GM20431 (cell line): Measurements from ENCODE around the gene ADAMTS8.

Experiments used
- in situ Hi-C: fragments of 300-500 bp; cut with MseI, MboI; formaldehyde crosslinking; loops from one replicate; pipeline ENCODE4 v1.15.0; 2020; ENCODE audit warnings: low sequenced_read_pairs; ENCODE audit not compliant: unreplicated experiment

Gene ADAMTS8, protein sequence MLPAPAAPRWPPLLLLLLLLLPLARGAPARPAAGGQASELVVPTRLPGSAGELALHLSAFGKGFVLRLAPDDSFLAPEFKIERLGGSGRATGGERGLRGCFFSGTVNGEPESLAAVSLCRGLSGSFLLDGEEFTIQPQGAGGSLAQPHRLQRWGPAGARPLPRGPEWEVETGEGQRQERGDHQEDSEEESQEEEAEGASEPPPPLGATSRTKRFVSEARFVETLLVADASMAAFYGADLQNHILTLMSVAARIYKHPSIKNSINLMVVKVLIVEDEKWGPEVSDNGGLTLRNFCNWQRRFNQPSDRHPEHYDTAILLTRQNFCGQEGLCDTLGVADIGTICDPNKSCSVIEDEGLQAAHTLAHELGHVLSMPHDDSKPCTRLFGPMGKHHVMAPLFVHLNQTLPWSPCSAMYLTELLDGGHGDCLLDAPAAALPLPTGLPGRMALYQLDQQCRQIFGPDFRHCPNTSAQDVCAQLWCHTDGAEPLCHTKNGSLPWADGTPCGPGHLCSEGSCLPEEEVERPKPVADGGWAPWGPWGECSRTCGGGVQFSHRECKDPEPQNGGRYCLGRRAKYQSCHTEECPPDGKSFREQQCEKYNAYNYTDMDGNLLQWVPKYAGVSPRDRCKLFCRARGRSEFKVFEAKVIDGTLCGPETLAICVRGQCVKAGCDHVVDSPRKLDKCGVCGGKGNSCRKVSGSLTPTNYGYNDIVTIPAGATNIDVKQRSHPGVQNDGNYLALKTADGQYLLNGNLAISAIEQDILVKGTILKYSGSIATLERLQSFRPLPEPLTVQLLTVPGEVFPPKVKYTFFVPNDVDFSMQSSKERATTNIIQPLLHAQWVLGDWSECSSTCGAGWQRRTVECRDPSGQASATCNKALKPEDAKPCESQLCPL

DNA sequence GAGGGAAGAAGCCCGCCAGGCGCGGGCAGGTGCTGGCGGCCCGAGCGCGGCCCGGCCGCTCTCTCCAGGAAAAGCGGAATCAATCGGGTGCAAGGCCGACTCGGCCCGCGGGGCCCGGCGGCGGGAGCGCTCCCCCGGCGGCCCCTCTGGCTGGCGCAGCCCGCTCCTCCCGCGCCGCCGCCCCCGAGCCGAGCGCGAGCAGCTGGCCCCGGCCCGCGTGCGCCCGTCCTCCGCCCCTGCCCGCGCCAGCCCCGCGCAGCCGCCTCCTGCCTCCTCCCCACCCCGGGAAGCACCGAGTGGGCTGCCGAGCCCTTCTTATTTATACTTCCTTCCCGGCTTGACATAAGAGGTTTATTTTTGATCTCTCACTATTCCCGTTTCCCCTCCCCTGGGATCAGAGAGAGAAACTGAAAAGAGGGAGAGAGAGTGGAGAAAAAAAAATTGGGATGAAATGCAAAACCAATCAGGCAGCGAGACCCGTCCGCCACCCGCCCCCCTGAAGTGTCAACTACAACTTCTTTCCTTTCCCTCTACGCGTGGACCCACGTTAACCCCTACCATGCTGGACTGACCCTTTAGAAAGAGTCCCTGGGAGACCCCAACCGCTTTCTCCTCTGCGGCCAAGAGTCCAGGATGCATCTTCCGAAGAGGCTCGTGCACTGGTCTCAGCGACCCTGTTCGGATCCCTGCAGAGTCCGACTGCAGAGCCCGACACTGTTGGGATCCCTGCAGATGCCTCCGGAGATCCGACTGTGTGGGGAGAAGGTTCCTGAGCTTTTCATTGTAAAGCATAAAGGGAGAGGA, at the start of gene ADAMTS8:
ADAMTS8 (minus strand) TSS at position 294 of the 804 bp plus-strand sequence. CDS start 323 bp downstream, outside the sequence.
- in situ Hi-C loops: loop anchor here (10.0 kb wide), 1 partner anchor 436 kb away; no protein-coding TSS in a partner anchor

DNA sequence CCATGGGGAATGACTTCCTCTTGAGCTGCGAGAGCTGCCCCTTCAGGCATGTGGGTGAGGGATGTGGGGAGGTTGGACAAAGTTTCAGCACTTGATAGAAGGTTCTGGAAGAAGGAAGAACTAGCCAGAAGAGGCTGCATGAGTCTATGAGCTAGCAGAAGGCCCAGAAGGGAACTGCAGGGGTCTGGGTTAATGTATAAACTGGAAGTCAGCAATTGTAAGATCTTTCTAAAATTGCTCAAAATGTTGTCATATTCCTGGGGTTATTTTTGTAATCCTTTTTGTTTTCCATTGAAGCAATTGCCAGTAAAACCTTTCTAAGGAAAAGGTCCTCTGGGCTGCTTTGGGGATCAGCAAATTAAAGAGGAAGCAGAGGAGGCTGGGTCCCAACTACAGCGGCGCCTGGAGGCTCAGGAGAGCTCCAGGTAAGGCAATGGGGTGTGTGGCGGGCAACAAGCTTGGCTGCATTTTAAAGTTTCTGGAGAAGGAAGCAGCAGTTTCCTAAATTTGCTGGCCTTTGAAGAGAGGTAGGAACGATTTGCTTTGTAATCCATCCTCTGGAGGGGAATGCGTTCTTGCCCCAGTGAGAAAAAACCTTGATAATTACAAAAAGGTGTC, 49.3 kb upstream of the ADAMTS8 start:
- in situ Hi-C loops: no loop called here

DNA sequence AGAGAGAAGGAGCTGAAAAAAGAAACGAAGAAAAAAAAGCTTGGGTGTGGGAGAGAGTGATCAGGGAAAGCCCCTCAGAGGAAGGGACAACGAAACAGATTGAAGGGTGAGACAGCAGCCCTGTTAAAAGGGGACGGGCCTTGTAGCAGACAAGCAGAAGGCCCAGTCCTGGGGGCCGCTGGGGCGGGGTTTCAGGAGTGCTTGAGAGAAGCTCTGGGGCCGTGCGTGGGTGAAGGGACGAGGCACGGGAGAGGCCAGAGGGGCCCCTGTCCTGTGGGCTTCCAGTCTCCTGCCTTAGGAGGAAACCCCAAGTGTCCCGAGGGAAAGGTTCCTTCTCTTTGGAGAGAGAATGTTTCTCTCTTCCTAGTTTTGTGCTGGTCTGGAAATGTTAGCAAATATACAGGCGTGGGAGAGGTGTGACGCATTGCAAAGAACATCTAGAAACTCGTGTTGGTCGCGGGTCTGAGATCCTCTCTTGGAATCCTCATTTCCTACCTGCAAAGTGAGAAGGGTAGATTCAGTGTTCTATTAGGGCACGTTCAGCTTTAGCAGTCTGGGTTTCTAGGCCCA, 48.6 kb upstream of the ADAMTS8 start:
- in situ Hi-C loops: no loop called here

DNA sequence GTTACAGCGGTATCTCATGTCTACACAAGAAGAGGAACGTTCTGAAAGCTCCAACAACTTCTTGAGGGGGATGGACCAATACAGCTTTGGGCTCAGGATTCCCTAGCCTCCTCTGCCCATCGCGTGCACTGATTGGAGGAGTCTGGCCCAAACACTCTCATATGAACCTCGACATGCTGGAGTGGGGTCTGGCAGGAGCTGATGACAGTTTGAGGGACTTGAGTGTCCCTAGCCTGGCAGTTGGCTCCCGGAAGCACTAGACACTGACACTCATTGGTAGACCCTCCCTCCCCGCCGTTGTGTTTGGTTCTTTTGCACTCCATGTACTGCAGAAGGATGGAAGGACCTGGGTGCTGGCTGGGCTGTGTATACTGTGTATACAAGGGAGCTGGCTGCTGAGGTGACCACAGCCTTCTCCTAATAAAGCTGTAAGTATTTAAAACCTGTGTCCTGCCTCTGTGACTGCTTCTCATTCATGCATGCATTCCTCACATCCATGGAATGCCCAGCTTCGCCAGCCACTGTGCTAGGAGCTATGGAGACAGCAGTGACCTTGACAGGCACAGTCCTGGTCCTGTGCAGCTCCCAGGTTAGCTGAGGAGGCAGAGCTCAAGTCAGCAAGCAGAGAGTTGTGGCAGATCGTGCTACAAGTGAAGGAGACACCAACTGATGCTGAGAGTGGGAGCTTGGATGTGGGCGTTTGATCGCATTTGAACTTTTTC, 48.0 kb upstream of the ADAMTS8 start:
- in situ Hi-C loops: no loop called here

DNA sequence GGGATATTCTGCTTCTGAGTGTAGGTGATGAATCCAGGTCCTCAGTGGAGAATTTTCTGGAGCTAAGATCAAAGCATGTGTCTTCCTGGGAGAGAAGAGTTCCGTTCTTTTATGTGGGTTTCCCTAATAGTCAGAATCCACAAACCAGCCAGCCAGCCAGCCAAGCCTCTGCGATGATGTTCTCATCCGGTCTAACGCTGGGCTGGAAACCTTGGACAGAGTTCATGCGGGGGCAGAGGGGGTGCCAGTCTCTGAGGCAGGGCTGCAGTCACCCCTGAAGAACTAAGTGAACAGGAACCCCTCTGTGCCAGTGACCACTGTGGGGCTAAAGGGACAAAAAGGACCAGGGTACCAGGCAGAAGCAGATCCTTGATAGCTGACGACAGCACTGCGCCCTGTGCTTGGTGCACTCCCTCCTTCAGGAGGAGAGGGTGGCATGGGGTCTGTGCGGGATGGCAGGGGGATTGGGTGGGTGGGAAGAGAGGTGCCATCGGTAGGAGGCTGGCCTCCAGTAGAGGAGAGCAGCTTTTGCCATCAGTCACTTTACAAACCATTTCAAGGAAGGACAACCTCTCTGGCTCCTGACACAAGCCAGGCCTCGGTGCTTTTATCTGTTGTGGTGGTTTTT, 47.1 kb upstream of the ADAMTS8 start:
- in situ Hi-C loops: no loop called here

DNA sequence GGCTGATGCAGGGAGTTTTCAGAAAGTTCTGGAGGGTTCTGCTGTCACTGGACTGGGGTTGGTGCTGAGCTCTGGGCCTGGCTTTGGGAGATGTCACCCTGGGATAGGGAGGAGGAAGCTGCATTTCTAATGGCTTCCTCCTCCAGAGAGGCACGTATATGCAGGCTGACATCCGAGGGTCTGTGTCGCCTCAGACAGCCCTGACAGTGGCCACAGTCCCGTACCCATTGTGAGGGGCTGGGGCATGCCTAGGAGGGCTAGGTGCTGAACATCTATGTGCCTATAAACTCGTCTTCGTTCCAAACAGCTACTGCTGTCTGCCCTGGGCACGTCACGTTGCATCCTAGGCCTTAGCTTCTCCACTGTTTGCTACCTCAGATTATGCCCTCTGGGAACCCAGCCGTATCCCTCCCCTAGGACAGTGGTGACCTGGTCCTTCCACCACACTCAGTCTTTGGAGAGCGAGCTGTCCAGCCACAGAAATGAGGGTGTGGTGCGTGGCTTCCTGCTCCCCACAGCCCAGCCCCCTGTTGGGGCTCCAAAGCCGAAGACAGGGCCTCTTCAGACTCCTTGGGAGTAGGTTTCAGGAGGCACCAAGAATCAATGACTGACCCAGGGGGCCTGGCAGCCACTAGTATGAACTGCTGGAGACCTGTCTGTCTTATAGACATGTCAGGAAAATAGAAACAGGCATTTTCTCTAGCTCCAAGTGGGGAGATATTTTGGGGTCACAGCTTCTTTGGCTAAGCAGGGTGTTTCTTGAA, 46.4 kb upstream of the ADAMTS8 start:
- in situ Hi-C loops: no loop called here

DNA sequence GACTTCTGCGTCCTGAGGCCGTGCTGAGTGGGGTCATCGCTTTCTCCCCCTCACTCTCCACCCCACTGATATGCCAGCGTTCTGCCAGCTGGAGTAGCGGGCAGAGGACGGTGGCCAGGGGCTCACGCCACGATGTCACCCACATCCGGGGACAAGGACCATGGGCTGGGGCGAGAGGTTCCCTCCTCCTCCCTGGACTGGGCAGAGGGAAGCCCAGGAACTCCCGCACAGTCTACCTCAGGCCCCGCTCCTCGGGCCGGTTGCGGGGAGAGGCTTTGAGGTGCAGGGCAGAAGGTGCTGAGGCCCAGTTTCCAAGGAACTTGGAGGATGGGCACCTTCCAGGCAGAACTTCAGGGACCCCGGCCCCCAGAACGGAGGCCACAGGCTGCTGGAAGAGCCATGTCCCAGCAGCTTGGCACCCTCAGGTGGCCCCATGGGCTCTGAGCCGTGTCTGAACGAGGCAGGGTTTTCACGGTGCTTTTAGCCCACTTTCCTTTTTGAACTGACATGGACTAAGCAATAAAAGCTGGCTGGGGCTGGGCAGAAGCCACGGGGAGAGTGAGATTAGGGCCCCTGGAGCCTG, 45.5 kb upstream of the ADAMTS8 start:
- in situ Hi-C loops: no loop called here

DNA sequence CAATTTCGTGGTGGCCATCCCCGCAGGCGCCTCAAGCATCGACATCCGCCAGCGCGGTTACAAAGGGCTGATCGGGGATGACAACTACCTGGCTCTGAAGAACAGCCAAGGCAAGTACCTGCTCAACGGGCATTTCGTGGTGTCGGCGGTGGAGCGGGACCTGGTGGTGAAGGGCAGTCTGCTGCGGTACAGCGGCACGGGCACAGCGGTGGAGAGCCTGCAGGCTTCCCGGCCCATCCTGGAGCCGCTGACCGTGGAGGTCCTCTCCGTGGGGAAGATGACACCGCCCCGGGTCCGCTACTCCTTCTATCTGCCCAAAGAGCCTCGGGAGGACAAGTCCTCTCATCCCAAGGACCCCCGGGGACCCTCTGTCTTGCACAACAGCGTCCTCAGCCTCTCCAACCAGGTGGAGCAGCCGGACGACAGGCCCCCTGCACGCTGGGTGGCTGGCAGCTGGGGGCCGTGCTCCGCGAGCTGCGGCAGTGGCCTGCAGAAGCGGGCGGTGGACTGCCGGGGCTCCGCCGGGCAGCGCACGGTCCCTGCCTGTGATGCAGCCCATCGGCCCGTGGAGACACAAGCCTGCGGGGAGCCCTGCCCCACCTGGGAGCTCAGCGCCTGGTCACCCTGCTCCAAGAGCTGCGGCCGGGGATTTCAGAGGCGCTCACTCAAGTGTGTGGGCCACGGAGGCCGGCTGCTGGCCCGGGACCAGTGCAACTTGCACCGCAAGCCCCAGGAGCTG, 44.8 kb upstream of the ADAMTS8 start:
- in situ Hi-C loops: no loop called here

DNA sequence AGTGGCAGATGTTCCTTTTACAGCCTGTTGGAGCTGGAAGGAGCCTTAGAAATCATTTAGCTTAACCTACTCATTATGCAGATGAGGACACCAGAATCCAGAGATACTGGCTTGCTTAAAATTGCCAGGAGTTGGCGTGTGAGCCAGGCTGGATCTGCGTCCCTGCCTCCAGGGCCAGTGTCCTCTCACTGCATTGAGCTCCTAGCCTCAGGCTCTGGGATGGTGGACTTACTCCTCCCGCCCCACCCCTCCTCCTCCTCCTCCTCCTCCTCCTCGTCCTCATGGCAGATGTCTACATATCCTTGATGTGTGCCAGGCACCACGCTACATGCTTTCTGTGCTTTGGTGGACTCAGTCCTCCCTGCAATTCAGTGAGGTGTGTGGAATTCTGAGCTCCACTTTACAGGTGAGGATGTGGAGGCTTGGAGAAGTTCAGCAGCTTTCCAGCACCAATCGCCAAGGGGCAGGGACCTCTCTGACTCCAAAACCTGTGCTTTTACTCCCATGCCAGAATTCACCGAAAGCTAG, 44.1 kb upstream of the ADAMTS8 start:
- in situ Hi-C loops: no loop called here

DNA sequence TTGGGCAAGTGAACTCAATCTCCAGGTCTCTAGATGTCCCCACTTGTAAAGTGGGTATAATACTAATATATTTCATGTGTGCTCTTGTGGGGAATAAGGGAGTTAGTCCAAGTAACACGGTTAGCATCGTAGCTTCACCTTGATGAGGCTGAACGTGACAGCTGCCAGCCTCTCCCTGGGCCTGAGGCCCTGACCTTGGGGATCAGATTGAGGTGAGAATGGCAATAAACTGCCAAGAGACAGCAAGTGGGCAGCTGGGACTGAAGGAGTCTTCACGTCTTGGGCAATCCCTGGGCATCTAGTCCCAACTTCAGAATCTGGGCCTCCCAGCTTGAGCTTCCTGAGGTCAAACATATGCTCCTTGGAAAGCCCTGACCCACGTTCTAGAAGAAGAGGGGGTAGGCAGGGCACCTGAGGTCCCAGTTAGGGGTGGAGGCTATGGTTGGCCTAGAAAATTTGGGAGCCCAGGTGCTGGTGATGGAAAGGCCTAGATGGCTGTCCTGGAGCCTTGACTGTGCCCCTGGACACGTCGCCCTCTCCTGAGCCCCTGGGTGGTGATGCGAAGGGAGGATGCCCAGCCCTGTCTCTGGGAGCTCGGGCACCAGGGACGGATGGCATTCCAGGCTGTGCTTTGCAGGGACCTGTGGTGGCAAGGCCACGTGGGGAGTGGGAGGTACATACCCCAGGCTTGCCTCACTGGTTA, 43.5 kb upstream of the ADAMTS8 start:
- in situ Hi-C loops: no loop called here

DNA sequence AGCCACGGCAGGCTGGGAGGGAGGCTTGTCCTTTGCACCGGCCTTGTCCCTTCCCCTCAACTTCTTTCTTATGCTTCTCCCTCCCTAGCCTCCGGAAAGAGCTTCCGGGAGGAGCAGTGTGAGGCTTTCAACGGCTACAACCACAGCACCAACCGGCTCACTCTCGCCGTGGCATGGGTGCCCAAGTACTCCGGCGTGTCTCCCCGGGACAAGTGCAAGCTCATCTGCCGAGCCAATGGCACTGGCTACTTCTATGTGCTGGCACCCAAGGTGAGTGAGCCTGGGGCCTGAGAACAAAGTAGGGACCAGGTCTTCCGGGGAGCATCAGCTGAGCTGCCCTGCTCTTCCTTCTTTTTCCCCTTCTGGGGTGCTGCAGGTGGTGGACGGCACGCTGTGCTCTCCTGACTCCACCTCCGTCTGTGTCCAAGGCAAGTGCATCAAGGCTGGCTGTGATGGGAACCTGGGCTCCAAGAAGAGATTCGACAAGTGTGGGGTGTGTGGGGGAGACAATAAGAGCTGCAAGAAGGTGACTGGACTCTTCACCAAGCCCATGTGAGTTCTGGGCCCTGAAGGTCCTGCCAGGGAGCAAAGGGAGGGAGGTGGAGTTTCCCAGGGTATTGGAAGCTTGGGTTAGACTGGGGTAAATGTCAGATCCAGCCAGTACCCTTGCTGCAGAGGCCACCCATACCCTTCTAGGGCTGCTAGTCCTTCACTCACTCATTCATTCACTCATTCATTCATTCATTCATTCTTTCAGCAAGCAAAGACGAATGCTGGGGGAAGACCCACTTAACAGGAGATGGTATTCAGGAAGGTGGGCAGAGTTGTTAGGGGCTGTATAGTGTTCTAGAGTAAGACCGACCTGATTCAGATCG, 42.7 kb upstream of the ADAMTS8 start:
- in situ Hi-C loops: no loop called here

DNA sequence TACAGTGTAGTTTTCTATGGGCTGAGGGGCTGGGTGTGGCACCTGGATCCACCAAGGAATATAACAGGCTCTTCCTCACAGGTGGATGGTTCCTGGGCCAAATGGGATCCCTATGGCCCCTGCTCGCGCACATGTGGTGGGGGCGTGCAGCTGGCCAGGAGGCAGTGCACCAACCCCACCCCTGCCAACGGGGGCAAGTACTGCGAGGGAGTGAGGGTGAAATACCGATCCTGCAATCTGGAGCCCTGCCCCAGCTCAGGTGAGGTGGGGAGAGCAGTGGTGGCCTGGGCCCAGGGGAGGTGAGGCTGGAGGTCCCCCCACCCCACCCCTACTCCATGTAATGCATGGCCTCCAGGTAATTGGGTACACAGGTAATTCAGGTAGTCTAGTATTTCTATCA, 40.8 kb upstream of the ADAMTS8 start:
- in situ Hi-C loops: no loop called here

DNA sequence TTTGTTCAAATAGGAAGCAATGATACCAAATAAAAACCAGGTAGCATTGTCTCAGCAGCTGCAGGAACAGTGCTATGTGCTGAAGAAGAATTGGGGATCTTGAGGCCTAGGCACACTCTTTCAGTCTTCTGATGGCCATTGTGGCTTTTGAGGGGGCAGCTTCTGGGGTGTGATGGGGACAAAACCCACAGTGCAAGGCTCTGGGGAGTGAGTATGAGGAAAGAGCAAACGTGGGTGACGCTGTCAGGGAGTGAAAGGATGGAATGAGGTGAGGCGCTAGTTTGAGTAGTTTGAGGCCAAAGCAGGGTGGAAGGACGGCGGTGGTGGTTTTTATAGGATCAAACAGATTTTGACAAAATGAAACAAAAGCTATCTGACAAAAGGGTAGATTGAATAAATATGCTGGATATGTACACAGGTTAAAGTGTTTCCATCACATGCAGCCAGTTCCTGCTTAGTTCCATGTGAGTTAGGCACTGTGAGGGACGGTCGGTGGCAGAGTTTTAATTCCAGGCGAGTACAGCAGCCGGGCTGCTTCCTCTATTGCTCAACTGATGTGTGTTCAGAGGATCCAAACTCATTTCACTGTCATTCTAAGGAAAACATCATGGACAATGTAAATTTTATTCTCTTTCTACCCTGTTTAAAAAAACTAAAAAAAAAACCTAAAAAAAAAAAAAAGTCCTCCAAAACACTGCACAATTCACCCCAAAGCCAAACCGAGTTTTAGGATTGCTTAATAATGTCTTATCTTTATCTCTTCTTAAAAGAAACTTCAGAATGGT, 38.9 kb upstream of the ADAMTS8 start:
- in situ Hi-C loops: no loop called here

DNA sequence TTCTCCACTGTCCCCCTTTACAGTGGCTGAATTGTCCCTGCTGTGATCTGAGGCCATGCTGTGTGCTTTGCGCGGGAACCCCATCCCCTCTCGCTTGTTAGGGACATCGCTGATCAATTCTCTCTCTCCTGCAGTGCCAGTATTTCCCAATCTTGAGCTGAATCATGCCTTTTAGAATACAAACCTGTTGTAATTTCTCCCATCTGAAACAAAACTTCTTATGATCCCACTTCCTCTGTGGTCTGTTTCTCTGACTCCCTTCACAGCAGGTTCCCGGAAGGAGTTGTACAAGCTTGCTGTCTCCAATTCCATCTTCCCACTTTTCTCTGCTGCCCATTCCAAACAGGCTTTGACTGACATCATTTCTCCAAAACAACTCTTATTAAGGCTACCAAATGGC, 36.9 kb upstream of the ADAMTS8 start:
- in situ Hi-C loops: no loop called here
